Fibroblast of lung (primary cell): ENCODE results near the gene IZUMO4.

Source experiments
- CTCF ChIP-seq, 2 donors: IDR thresholded peaks in 1 of 2; conservative IDR thresholded peaks in 1 of 2; 1 replicate in 1 of 2; 2 replicates in 1 of 2; pipeline ENCODE4 v1.5.1; 2011 to 2012; ENCODE audit warnings: low read length in 2 of 2, control low read depth in 1 of 2, inconsistent platforms in 1 of 2, low read depth in 1 of 2, mild to moderate bottlenecking in 1 of 2
- EZH2 ChIP-seq: IDR thresholded peaks from 2 replicates; pipeline ENCODE4 v1.5.1; 2012; ENCODE audit warnings: low read length, control low read depth, mild to moderate bottlenecking; ENCODE audit errors: missing control alignments

- TF ChIP-seq CTCF (conservative IDR thresholded peaks at IDR 0.05 in 1 of 2, IDR thresholded peaks at IDR 0.05 in 1 of 2; ENCODE audit: low read depth in 1 of 2, low read length in 2 of 2) (no peak), EZH2 (no peak)
Measured at GRCh38 chr19:2139385-2140137, 42.8 kb downstream of the IZUMO4 start.
